Lung microvascular endothelial cell (primary cell): ENCODE data around the gene WASHC1. TPM values are rescaled to one million over a fixed set of nuclear protein-coding genes. Genes with fewer than 3 reads are reported as not detected.
"Not testable (repeated sequence)": the region's sequence is repeated elsewhere in the genome, so short reads cannot be mapped to it uniquely, and the experiment has no call there.

Source experiments
- DNase-seq, 2 donors: peaks; one replicate each; pipeline versions ENCODE4 v3.0.0 to v3.0.0-alpha.2; 2010; ENCODE audit warnings: low read depth in 2 of 2
- total RNA-seq: library from RNA; depleted of rRNA; stranded (reverse); fragments of >200 nt; gene quantifications from 2 replicates; pipeline ENCODE4 v1.2.1, GENCODE V29; 2014

WASHC1 gene
- total RNA-seq, 1 donor from 2014 or later, result 4.8 TPM

GRCh38 chr9:14129-14809 is 15.0 kb downstream of the WASHC1 start:
- DNase-seq, result not testable (repeated sequence)

GRCh38 chr9:11206-11605 is 18.1 kb downstream of the WASHC1 start:
- not testable (repeated sequence) for DNase-seq

- peak in 1 of 2 donors; percentile 15 for DNase-seq
Observed at GRCh38 chr9:10653-11053, 18.6 kb downstream of the WASHC1 start.

- peak; percentile 4 to 26 for DNase-seq
Observed at GRCh38 chr9:10207-10606, 19.0 kb downstream of the WASHC1 start.

Other genes starting within 250 kb of the WASHC1 start
- gene FOXD4, start 89.0 kb upstream of the WASHC1 start, total RNA-seq, result under 0.01 and 0.20 TPM in 2 replicates
- 10.7 and 20.9 TPM in 2 replicates for gene ZNG1A, start 149.6 kb upstream of the WASHC1 start, total RNA-seq
- gene DOCK8, start 185.4 kb upstream of the WASHC1 start, total RNA-seq, result 1.3 and 5.2 TPM in 2 replicates